HG03442 (cell line): Measurements from ENCODE around the gene HOXB3.
"Not testable (repeated sequence)": the region's sequence is repeated elsewhere in the genome, so short reads cannot be mapped to it uniquely, and the experiment has no call there.

Experiments
- ATAC-seq: cut with Tn5 transposase; IDR thresholded peaks from one replicate; pipeline ENCODE4 v1.9.1; 2021; ENCODE audit warnings: mild to moderate bottlenecking, moderate library complexity; ENCODE audit not compliant: unreplicated experiment

Gene HOXB3

DNA sequence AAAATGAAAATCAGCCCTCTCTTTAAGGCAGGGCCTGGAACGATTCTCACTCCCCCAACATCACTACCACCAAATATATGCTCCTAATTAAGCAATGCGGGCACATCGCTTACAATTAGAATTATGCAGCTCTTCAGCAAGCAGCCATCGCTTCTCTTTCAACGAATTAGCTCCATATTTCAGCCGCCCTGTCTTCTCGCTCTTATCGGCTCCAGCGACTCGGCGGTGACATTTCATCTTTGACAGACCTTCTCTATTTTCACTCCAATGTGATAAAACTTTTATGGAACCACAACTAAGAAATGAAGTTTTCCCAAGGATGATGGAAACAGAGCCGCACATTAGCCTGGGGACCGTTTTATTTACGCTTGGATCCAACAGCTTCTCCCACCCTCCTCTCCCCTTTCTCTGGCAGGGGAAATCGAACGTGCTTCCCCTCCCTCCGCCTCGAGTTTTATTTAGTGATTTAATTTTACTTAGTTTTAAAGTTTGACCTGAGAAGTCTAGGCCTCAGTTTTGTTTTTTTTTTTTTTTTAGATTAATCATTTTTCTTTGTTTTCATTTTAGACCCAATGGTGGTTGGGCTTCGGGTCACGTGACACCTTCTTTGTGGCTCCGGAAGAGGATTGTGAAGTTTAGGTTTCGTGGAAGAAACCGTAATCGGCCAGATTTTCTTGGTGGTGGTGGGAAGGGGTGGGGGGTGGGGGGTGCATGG, 42.1 kb downstream of the HOXB3 start:
- no peak for ATAC-seq

DNA sequence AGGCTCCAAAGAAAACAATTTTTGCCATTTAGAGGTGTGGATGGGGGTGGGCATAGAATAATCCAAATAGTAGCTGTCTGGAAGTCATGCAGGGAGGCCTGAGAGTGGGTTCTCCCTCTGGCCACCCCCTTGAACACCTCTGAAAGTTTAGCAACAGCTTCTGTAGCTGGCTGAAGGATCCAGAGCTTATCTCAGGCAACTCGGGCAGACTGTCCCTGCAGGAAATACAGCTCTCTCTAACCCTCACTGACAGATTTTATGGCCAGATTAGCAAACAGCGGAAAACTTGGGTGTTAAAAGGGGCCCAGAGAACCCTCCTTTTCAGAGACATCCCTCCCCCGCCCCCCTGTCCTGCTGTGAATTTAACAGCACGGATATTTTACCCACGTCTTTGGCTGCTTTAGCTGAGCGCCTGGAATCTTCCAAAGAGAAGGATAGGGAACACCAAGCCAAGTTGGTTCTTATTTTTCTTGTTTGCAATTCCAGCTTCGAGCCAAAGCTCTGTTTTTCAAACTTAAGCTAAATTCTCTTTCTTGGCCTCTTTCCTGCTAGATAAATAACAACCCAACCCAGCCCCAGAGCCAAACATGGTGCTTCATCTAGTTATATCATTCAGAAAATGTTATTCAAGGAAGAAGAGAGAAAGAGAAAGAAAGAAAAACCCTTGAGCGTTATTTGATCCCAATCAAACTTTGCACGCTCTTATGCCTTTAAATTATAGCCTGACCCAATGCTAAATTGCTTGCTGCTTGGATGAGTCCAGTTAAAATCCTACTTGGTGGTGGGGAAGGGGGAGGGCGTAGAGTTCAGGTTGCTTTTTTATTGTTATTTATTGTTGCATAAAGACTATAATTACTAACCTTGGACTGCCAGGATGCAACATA, 42.9 kb downstream of the HOXB3 start:
- no peak for ATAC-seq

DNA sequence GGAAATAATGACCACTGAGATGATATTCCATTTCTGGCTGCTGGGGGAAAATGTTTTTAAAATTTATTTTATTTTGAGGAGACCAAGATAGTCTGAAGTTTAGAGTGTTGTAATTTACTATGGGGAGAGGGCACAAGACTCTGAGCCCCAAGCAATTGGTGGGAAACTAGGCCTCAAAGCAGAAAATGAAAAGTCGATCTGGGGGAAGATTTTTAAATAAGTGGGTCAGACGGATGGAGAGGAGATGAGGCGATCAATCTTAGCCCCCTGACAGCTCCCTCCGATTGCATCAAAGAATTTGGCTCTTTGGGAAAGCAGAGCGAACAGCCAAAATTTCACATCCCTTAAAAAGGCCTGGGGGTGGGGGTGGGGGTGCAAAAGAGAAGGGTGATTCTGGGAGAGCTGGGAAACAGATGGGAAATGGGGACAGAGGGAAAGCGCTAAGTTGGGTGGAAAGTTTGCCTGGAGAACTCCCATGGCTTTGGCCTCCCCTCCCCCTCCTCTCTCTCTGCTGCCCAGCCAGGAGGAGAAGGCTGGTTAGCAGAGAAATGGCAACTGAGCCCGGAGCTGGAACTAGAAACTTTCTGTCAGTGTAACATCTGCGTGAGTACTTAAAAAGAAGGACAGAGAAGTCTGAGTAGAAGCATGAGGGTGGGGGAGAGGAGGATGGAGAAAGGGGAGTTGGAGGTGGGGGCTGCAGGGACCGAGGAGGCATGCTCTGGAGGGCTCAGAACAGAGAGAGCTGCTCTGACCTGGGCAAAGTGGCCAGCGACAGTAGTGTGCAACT, 43.7 kb downstream of the HOXB3 start:
- ATAC-seq, result no peak

DNA sequence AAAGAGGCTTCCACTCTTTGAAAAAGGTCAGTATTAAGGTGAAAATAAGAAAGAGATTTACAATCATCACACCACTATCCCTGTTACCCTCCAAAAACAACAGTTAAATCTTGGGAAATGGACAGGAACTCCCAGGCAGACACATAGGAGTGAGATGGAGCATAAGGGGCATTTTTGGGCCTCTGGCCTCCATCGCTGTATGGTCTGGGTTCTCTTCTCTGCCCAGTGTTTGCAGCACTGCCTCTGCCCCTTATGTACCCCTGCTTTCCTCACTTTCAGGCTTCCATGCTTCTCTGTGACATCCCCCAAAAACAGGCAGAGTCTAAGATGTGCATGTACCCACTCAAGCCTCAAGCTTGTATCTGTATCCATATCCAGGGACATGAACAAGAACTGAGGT, 44.5 kb downstream of the HOXB3 start:
- no peak for ATAC-seq

DNA sequence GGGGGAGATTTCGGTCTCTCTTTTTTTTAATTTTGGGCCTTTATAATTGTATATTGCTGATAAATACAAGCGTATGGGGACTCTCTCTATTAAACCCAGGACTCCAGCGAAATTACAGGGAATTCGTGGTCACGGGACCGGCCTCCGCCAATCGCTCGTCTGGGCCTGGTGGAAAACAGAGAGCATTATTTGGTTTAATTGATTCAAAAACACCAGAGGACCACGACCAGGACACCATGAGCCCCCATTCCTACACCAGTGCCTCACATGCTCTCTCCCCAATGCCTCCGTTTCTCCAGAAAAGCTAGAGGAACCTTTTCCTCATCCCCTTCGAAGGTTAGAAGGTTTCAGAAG, 45.0 kb downstream of the HOXB3 start, which contains the start of gene HOXB2:
Gene HOXB2, minus strand, starts transcription at position 88 of the 354 bp plus-strand sequence. CDS start 198 bp downstream, outside the sequence.
- ATAC-seq, result no peak

DNA sequence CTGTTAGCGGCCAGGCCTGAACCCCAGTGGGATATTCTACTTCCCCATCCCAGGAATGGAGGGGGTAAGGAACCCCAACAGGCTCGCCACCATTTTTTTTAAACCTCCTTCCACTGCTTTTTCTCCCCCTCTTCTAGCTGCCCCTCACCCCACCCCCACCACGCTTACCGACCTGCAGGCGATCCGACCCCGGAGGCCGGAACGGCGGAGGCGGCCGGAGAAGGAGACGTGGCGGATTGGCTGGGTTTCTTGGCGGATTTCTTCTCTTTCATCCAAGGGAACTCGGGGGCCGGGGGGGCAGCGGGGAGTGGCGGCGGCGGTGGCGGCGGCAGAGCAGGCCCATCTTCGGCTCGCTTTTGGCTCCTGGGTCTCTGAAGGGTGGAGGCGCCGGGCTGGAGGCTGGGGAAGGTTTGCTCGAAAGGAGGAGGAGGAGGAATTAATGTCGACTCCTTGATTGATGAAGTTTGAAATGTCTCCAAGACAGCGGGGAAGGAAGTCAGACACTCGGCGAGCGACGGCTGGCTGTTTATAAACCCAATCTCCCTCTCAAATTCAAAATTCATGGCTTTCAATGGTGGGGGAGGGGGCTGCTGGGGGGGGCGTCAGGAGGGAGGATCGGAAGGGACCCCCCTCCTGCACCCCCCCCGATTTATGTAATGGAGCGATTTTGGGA, 45.6 kb downstream of the HOXB3 start:
- ATAC-seq, result no peak

DNA sequence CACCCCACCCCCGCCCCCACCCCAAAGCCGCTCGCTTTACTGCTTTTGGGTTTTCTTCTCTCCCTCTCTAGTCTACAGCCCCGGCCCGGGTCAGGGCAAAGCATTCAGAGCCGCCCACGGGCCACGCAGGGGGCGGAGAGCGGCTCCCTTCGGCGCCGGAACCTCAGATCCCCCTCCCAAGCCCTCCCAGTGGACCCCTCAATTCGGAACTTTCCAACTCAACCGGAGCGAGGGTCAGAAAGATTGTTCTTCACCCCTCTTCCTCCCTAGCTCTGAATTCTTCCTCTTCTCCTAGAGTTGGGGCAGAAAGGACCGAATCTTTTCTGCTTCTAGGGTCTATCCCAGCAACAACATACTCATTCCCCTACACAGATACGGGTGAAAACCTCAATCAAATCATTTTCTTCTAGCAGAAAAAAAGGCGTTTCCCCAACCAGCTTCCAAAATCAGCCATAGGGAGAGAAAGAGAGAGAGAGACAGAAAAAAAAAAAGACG, 46.1 kb downstream of the HOXB3 start:
- ATAC-seq, result no peak

DNA sequence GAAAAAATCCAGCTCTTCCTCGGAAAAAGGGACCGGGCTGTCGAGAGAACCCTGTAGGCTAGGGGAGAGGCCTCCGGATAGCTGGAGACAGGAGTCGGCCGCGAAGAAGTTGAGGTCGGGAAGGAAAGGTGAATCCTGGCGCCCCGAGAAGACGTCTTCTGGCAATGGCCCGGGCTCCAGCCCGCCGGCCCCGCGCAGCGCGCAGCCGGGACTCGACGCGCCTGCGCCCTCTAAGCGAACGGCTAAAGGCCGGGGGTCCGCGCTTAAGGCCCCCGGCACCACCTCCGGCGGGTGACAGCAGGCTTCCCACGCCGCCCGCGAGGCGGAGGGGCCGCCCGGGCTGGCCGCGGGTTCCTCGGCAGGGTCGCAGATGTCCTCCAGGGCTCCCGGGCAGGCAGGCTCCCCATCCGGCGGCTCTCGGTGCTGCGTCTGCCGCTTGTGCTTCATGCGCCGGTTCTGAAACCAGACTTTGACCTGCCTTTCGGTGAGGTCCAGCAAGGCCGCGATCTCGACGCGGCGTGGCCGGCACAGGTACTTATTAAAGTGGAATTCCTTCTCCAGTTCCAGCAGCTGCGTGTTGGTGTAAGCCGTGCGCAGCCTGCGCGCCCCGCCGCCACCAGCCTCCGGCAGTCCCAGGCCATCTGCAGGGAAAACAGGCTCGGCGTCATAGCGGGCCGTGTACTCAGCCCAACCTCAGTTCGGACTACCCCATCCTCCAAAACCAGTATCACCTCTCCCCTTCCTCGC, 46.8 kb downstream of the HOXB3 start:
- peak; percentile 36 for ATAC-seq

DNA sequence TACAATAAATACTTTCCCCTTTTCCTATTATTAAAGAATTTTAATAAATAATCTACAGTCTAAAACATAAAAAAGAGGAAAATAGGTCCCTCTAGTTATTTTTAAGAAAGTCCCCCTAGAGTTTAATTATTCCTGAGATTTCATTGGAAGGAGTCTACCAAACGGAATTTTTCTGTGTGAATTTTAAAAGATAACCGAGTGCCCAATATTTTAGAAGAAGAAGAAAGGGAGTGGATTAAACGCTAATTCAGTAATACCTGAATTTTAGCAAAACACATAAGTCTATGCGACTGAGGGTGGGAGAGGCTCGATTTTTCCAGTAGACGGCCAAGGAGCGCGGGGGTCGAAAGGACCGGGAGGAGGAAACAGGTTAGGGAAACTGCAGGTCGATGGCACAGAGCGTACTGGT, 47.3 kb downstream of the HOXB3 start:
- ATAC-seq, result no peak

DNA sequence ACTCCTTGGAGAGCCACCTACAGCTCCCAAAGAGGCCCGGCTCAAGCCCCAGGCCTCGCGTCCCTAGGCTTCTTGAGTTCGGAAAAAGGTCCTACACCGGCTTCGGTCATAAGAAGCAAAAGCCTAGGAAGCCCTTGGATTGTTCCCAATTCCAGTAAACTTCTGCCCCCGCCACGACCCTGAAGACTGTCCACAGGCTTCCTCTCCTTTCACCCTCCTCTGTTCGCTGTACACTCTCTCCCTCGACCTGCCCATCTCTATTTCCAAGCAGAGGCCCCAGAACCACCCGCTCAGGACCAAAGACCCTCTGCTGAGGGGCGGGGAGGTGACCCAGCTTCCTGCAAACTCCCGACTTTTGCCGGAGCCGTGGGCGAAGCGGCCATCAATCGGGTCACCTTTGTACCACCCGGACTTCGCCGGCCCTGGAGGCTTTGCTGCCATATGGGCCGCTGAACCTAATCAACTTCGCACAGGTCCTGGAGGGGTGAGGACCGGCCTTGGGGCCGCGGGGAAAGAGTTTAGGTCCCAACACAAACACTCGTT, 47.9 kb downstream of the HOXB3 start:
- no peak for ATAC-seq

DNA sequence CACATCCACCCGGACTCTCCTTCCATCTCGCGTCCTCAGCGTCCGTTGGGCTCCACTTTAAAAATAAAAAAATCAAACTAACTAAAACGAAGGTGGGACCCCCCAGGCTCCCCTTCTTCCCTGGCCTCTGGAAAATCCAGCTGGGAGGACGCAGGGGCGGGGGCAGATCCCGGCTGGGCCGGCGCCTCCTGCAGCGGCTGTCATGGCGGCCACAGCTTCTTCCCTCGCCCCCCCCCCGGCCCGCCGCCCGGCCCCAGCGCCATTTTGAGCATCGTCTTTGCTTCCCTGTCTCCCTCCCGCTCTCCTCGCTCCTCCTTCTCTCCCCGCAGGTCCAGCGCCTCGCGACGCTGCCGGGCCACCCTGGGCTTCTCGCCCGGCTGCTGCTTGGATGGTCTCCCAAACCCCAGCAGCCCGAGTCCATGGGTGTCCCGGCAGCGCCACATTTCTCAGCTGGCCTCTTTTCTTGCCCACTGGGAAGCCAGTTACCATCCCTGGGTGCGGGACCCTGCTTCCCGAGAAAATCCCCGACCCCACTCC, 48.4 kb downstream of the HOXB3 start:
- ATAC-seq, result no peak

DNA sequence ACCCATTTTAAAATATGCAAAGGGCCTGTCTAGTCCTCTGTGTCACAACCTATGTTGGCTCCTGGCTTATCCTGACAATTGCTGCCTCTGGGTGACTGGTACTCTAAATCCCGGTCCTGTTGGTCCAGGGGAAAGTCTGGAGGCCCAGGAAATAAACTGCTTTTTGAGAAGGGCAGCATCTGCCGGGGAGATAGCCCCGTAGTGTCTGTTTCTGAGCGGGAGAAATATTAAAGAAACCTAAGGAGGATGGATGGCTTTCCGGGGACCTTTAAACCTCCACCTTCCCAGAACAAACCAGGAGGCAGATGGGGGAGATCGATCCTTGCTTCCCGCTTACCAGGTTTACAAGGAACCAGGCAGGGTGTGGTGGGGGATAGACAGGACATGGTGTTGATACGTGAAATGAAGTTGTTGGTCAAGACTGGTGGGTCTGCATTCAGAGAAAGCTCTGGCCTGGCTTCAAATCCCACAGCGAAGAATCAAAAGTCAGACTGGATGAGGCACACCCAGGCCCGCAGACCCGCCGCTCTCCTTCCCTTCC, 48.9 kb downstream of the HOXB3 start:
- ATAC-seq, result no peak

DNA sequence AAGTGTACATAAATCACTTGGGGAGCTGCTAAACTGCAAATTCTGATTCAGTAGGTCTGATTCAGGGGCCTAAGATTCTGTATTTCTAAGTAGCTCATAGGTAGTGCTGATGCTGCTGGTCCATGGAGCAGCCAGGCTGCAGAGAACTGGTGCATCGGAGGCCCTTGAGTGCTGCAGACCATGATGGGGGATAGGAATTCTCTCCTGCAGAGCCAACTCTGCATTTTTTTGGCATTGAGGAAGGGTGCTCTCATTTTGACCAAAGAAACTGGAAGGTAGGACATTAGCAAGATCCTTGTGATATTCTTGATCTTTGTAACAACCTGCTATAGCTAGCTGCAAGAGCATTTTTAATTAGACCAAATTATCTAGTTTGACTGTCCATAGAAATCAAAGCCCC, 49.8 kb downstream of the HOXB3 start:
- ATAC-seq, result no peak

DNA sequence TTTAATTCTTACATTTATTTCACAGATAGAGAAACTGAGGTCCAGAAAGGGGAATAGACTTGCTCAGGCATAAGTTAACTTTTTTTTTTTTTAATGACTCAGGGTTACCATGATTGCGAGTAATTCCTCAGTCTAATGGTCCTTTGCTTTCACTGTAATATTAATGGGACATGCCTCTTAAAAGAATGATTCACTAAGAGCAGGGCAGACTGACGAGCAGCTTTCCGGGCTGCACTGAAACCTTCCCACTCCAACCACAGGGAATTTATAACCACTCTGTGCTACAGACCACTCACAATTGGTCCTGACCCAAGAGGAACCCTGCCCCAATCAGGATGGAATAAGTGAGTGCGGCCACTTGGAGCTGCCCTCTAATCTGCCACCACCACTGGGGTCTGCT, 50.9 kb downstream of the HOXB3 start:
- no peak for ATAC-seq

DNA sequence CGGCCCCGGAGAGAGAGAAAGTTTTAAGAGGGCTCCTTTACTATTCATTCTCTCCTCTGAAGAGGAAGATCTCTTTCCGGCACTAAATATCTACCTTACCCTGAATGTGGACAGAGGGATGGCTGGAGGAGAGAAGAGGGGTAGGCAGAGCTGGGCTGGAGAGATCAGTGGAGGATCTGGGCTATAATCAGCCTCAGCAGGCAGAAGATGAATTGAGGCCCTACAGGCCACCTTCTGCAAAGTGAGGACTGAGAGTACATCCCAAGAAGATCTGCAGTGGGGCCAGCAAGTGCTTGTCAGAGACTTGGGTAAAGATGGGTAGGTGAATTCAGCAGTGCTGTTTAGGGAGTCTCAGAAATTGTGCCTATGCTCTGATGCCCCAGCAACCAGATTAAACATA, 52.7 kb downstream of the HOXB3 start:
- no peak for ATAC-seq

DNA sequence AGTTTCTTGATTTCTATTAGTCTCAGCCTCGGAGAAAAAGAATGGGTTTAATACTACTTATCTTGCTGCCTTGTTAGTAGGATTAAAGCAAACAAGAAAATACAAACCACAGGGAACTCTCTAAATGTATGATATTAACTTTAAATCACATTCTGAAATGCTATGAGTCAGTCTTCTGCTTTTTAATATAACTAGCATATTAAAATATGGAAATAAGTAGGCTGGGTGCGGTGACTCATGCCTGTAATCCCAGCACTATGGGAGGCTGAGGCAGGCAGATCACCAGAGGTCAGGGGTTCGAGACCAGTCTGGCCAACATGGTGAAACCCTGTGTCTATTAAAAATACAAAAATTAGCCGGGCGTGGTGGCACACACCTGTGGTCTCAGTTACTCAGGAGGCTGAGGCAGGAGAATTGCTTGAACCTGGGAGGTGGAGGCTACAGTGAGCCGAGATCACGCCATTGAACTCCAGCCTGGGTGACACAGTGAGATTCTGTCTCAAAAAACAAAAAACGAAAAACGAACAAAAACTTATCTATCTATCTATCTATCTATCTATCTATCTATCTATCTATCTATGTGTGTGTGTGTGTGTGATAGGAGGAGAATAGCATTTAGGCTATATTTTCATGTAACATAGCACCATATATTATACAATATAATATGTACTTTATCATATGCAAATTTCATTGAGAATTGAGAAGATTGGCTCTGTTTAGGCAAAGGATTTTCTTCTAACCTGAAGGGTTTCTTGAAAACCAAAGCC, 54.1 kb downstream of the HOXB3 start:
- ATAC-seq, result not testable (repeated sequence)

DNA sequence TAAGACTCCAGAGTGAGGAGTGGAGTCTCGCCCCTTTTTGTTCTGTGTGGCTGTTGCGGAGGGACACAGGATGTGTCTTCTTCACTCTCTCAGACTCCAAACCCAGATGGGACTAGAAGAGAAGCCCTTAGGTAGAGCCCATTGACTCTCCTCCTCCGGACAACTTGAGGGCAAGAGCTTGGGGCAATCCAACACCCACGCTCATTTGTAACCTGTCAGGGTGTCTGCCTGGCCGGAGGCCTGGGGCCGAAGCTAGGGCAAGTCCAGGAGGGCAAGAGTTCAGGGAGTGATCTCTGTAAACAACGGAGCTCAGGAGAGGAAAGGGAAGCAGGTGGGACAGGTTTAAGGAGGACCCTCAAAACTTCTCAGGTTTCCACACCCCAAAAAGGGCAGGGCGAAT, 57.8 kb downstream of the HOXB3 start:
- no peak for ATAC-seq

DNA sequence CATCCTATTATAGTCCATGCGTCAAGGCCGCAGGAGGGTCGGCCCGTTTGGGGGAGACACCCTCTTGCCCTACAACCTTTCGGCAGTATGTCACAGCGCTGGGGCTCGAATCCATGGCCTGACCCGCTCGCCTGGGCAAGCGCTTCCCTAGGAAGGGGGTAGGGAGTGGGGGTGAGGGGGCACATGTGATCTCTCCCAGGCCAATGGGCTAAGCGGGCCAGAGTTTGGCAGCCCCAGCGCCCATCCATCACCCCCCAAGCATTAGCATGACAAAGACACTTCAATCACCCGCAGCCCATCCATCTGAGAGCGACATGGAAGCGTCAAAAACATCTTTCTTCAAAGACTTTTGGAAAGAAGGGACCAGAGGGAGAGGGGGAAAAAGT, 59.2 kb downstream of the HOXB3 start, which contains the start of gene HOXB1:
Gene HOXB1, minus strand, starts transcription at position 125 of the 386 bp plus-strand sequence. Its CDS starts 107 bp downstream, at position 18.
- no peak for ATAC-seq
